HTERT RPE-1 (cell line): ENCODE measurements around the gene MUC13.

Experiments
- in situ Hi-C: fragments of 300-500 bp; cut with MboI; formaldehyde crosslinking; loops from 4 replicates; pipeline ENCODE4 v1.14.3; 2020; ENCODE audit warnings: low sequenced_read_pairs

The MUC13 gene

GRCh38 chr3:124879337-124879680, 55.2 kb downstream of the MUC13 start:
- in situ Hi-C loops = no loop called here

GRCh38 chr3:124878561-124879336, 55.8 kb downstream of the MUC13 start:
- in situ Hi-C loops = no loop called here

GRCh38 chr3:124877674-124878073, 56.9 kb downstream of the MUC13 start:
- in situ Hi-C loops = no loop called here

- in situ Hi-C loops = no loop called here
Observed at GRCh38 chr3:124876401-124876878, 58.1 kb downstream of the MUC13 start.

- in situ Hi-C loops = no loop called here
Observed at GRCh38 chr3:124873226-124873625, 61.3 kb downstream of the MUC13 start.

- in situ Hi-C loops = no loop called here
Observed at GRCh38 chr3:124867511-124867910, 67.0 kb downstream of the MUC13 start.

GRCh38 chr3:124862006-124862405, 72.5 kb downstream of the MUC13 start:
- in situ Hi-C loops = no loop called here

GRCh38 chr3:124861041-124861440, 73.5 kb downstream of the MUC13 start:
- in situ Hi-C loops = no loop called here

- in situ Hi-C loops = no loop called here
Observed at GRCh38 chr3:124860599-124860998, 74.0 kb downstream of the MUC13 start.

GRCh38 chr3:124859025-124859424, 75.5 kb downstream of the MUC13 start:
- in situ Hi-C loops = no loop called here

GRCh38 chr3:124858275-124858674, 76.3 kb downstream of the MUC13 start:
- in situ Hi-C loops = no loop called here

GRCh38 chr3:124856677-124857076, 77.9 kb downstream of the MUC13 start:
- in situ Hi-C loops = no loop called here
